HL-60 (cell line): ENCODE measurements around the gene ASIC3.

Experiments used
- DNase-seq, 2 experiments: peaks; one replicate each; pipeline ENCODE4 v3.0.0-alpha.2; 2010 to 2020; ENCODE audit warnings: low read depth in 1 of 2, low spot score in 1 of 2
- H3K27ac ChIP-seq: fragments of 250-450 bp; sonication (Bioruptor Pico); replicated peaks from 2 replicates; pipeline ENCODE4 v1.5.1; 2020; ENCODE audit warnings: mild to moderate bottlenecking, moderate library complexity
- H3K27me3 ChIP-seq: fragments of 250-450 bp; sonication (Bioruptor Pico); 2 replicates; pipeline ENCODE4 v1.5.1; 2021; ENCODE audit warnings: mild to moderate bottlenecking, moderate library complexity; ENCODE audit not compliant: insufficient read depth, poor library complexity, severe bottlenecking
- H3K4me3 ChIP-seq: replicated peaks from 2 replicates; pipeline ENCODE4 v1.5.1; 2011; ENCODE audit warnings: mild to moderate bottlenecking, control low read depth, low read length; ENCODE audit not compliant: insufficient read depth
- CTCF ChIP-seq: IDR thresholded peaks from one replicate; pipeline ENCODE4 v1.5.1; 2011; ENCODE audit warnings: low read length, control low read depth, inconsistent platforms; ENCODE audit not compliant: insufficient read depth
- GABPA ChIP-seq: IDR thresholded peaks from 2 replicates; pipeline ENCODE4 v1.6.1; 2012; ENCODE audit warnings: low read depth
- POLR2AphosphoS5 ChIP-seq: IDR thresholded peaks from 2 replicates; pipeline ENCODE4 v1.6.1; 2012; ENCODE audit warnings: low read depth
- REST ChIP-seq: IDR thresholded peaks from 2 replicates; pipeline ENCODE4 v1.6.1; 2012; ENCODE audit warnings: low read depth; ENCODE audit not compliant: insufficient replicate concordance
- SPI1 ChIP-seq: IDR thresholded peaks from 2 replicates; pipeline ENCODE4 v1.6.1; 2012; ENCODE audit warnings: low read depth, mild to moderate bottlenecking, borderline replicate concordance

The ASIC3 gene

GRCh38 chr7:151101621-151102396 is 53.5 kb downstream of the ASIC3 start:
- no peak for DNase-seq
- Histone ChIP-seq H3K4me3 (no peak overlapping the region), H3K27ac (no peak overlapping the region), H3K27me3 (no peaks in the 10 kb centered on the region)
- no peak for TF ChIP-seq POLR2AphosphoS5
- no peak for TF ChIP-seq GABPA
- no peak for TF ChIP-seq REST
- no peak for TF ChIP-seq SPI1
- TF ChIP-seq CTCF = no peak
